ENCODE data around the gene MAP6. TPM values are rescaled to one million over a fixed set of nuclear protein-coding genes. Genes with fewer than 3 reads are reported as not detected.

The MAP6 gene
- total and polyA plus RNA-seq, 2 of the 13 experiments (the other 11 are each of a cell fraction or from before 2014, with no cell fraction given) = 0.04 TPM; not detected in 1

GRCh38 chr11:75562048-75562835 lies 106.6 kb downstream of the MAP6 start, which contains the start of gene SERPINH1 (continued):
- TF ChIP-seq KLF13 (CRISPR knock-in tag; IDR thresholded peaks at IDR 0.05) = peak; percentile 66; the same call in 1 of the 2 replicates
- no peak for TF ChIP-seq NCOA5 (CRISPR knock-in tag; IDR thresholded peaks at IDR 0.05)
- no peak for TF ChIP-seq JDP2 (CRISPR knock-in tag; IDR thresholded peaks at IDR 0.05; ENCODE audit: borderline replicate concordance)
- no peak for TF ChIP-seq ADNP (CRISPR knock-in tag; IDR thresholded peaks at IDR 0.05)
- no peak for TF ChIP-seq MBNL3 (CRISPR knock-in tag; conservative IDR thresholded peaks at IDR 0.05)
- no peak for TF ChIP-seq ZNF646 (CRISPR knock-in tag; IDR thresholded peaks at IDR 0.05)
- no peak for TF ChIP-seq ZNF337 (CRISPR knock-in tag; IDR thresholded peaks at IDR 0.05; ENCODE audit: borderline replicate concordance, low read depth)
- no peak for TF ChIP-seq ZNF644 (CRISPR knock-in tag; IDR thresholded peaks at IDR 0.05; ENCODE audit: low read depth)
- TF ChIP-seq NFYC (CRISPR knock-in tag; IDR thresholded peaks at IDR 0.05) = peak; percentile 80
- TF ChIP-seq ZNF547 (CRISPR knock-in tag; IDR thresholded peaks at IDR 0.05) = no peak; the same call in 1 of the 2 replicates
- TF ChIP-seq GATAD2A (CRISPR knock-in tag; IDR thresholded peaks at IDR 0.05) = no peak; the same call in 1 of the 2 replicates
- no peak for TF ChIP-seq SRSF1 (optimal IDR thresholded peaks at IDR 0.05; ENCODE audit: low read depth, low read length)
- no peak for TF ChIP-seq EEA1 (CRISPR knock-in tag; IDR thresholded peaks at IDR 0.05; ENCODE audit: borderline replicate concordance)
- no peak for TF ChIP-seq ZNF460 (CRISPR knock-in tag; IDR thresholded peaks at IDR 0.05; ENCODE audit: borderline replicate concordance)
- TF ChIP-seq MAFK (conservative IDR thresholded peaks at IDR 0.05 in 1 of 2, IDR thresholded peaks at IDR 0.05 in 1 of 2; ENCODE audit: low read length in 2 of 2) = no peak
- TF ChIP-seq MLX (CRISPR knock-in tag; IDR thresholded peaks at IDR 0.05) = no peak
- TF ChIP-seq HMGXB4 (CRISPR knock-in tag; IDR thresholded peaks at IDR 0.05; ENCODE audit: borderline replicate concordance in 1 of 2, low read depth in 1 of 2) = peak in 1 of 2 experiments; percentile 19; a peak in 1 of 4 replicates
- no peak for TF ChIP-seq DDIT3 (CRISPR knock-in tag; IDR thresholded peaks at IDR 0.05)
- TF ChIP-seq ZNF432 (CRISPR knock-in tag; IDR thresholded peaks at IDR 0.05; ENCODE audit: borderline replicate concordance) = no peak; the same call in 1 of the 2 replicates
- TF ChIP-seq ARID2 (CRISPR knock-in tag; IDR thresholded peaks at IDR 0.05; ENCODE audit: borderline replicate concordance) = no peak
